PC-3 (cell line): ENCODE measurements around the gene USO1.

Source experiments
- CTCF ChIP-seq: fragments of 300-600 bp; sonication (generic); conservative IDR thresholded peaks from 2 replicates; pipeline ENCODE4 v1.5.1; 2017; ENCODE audit warnings: antibody characterized with exemption, low read depth, mild to moderate bottlenecking, low read length
- EZH2phosphoT487 ChIP-seq: fragments of 300-600 bp; sonication (generic); IDR thresholded peaks from 2 replicates; pipeline ENCODE4 v1.6.1; 2018; ENCODE audit warnings: mild to moderate bottlenecking, antibody characterized with exemption, low read length, borderline replicate concordance

- TF ChIP-seq CTCF: no peak
- TF ChIP-seq EZH2phosphoT487: no peak
These were observed 25.5 kb upstream of the USO1 start for GRCh38 chr4:75698963-75699228.
